GM06990 (cell line): ENCODE results near the gene RAPGEF2.
"Not testable (repeated sequence)": the region's sequence is repeated elsewhere in the genome, so short reads cannot be mapped to it uniquely, and the experiment has no call there.

Experiments
- DNase-seq: peaks from one replicate; pipeline ENCODE4 v3.0.0-alpha.2; 2011; ENCODE audit not compliant: insufficient read length; ENCODE audit errors: extremely low read depth
- H3K27me3 ChIP-seq: replicated peaks from 2 replicates; pipeline ENCODE4 v1.6.0; 2011; ENCODE audit warnings: low read length; ENCODE audit not compliant: control insufficient read depth, insufficient read depth
- H3K36me3 ChIP-seq: 2 replicates; pipeline ENCODE4 v1.5.1; 2011; ENCODE audit warnings: low read length; ENCODE audit not compliant: control insufficient read depth, insufficient read depth
- H3K4me3 ChIP-seq: replicated peaks from 2 replicates; pipeline ENCODE4 v1.5.1; 2011; ENCODE audit warnings: low read depth, mild to moderate bottlenecking, control low read depth, low read length
- CTCF ChIP-seq: IDR thresholded peaks from 2 replicates; pipeline ENCODE4 v1.5.1; 2011; ENCODE audit warnings: low read length, control low read depth, mild to moderate bottlenecking, inconsistent platforms; ENCODE audit not compliant: insufficient read depth, poor library complexity, severe bottlenecking

RAPGEF2 gene

GRCh38 chr4:159102622-159103383 is at the start of gene RAPGEF2:
Gene RAPGEF2 (plus strand): TSS chr4:159103079. CDS start chr4:159104163, 1,084 bp downstream.
- Histone ChIP-seq H3K36me3 (no peaks in the 10 kb centered on the region), H3K4me3 (peak within 1 kb of the TSS; percentile 85), H3K27me3 (no peaks in the 10 kb centered on the region; the same call in 1 of the 2 replicates)
- TF ChIP-seq CTCF, result no peak
- peak; percentile 89 for DNase-seq

DNA sequence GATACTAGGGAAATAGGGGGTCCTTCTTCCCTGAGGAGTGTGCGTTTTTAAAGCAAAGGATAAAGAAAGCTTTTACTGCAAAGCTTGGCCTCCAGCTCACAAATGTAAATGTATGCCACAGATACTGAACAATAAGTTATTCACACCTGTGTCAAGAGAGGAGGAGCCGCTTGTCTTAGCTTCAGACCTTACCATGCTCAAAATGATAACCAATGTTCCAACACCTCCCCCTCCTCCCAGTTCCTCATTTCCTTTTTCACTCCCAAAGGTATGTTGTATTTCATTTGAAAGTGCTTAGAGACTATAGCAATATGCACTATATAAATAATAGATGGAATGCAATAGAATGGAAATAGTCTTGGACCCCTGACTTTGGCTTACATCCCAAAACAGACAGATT is 47.0 kb upstream of the RAPGEF2 start:
- no peaks in the 10 kb centered on the region for H3K36me3 ChIP-seq
- no peak for TF ChIP-seq CTCF
- DNase-seq, result no peak
- H3K4me3 ChIP-seq, result no peak overlapping the region
- H3K27me3 ChIP-seq, result no peaks in the 10 kb centered on the region

DNA sequence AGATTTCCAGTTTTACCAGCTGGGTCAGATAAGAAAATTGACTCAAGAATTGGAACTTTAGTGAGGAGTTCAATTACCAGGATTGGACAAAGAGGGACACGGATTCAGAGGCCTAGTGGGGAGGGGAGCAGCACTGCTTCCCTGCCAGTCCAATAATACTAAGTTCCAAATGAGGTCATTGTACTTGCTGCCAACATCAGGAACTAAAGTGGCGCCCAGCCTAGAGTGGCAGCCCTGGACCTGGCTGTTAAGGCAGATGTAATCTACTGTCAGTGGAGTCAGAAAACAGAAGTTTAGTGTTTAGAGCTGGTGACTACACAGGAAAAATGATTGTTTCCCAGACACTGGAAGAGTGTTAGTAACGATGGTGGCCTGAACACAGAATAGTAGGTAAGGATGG is 42.7 kb upstream of the RAPGEF2 start:
- DNase-seq, result no peak
- TF ChIP-seq CTCF, result no peak
- no peak overlapping the region for H3K4me3 ChIP-seq
- H3K27me3 ChIP-seq, result no peaks in the 10 kb centered on the region
- H3K36me3 ChIP-seq, result no peaks in the 10 kb centered on the region

- Histone ChIP-seq H3K36me3 (no peaks in the 10 kb centered on the region), H3K4me3 (no peak overlapping the region), H3K27me3 (no peaks in the 10 kb centered on the region)
- no peak for TF ChIP-seq CTCF
- no peak for DNase-seq
These were observed 40.5 kb upstream of the RAPGEF2 start for GRCh38 chr4:159062381-159062780.

DNA sequence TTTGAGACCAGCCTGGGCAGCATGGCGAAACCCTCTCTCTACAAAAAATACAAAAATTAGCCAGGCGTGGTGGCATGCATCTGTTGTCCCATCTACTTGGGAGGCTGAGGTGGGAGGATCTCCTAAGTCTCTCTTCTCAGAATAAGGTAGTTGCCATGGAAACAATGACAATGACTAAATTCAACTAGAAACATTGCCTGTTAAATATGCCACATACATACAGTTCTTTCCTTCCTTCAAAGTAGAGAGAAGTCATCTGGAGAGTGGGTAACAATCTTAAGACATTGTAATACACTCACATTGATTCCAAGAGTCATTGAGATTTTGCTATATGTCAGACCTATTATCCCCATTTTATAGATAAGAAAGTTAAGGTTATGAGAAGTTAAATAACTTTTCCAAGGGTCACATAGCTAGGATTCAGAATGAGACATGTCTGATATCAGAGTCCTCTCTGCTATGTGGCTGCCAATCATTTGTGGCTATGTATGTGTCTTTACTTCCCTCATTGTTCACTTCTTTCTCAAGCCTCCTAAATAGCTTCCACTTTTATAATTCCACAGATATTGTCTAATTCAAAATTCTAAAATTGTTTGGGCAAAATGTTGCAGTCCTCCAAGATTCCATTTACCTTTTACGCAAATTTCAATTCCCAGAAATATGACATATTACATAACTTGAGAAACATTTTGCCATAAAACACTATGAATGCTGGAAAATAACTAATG is 37.2 kb upstream of the RAPGEF2 start:
- DNase-seq, result no peak
- TF ChIP-seq CTCF, result no peak
- Histone ChIP-seq H3K36me3 (no peaks in the 10 kb centered on the region), H3K27me3 (no peaks in the 10 kb centered on the region), H3K4me3 (no peak overlapping the region)

DNA sequence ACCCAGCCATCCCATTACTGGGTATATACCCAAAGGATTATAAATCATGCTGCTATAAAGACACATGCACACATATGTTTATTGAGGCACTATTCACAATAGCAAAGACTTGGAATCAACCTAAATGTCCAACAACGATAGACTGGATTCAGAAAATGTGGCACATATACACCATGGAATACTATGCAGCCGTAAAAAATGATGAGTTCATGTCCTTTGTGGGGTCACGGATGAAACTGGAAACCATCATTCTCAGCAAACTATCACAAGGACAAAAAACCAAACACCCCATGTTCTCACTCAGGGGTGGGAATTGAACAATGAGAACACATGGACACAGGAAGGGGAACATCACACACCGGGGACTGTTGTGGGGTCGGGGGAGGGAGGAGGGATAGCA is 34.7 kb upstream of the RAPGEF2 start:
- H3K27me3 ChIP-seq, H3K4me3 ChIP-seq, H3K36me3 ChIP-seq, DNase-seq: not testable (repeated sequence)
